Measurements from ENCODE around the gene KANSL1.

KANSL1 gene

GRCh38 chr17:46038414-46038813, 154.8 kb downstream of the KANSL1 start:
- Histone ChIP-seq H3K27ac (no peak overlapping the region), H3K4me3 (no peak overlapping the region)
- TF ChIP-seq CTCF (IDR thresholded peaks at IDR 0.05), result no peak
- no peak for DNase-seq (ENCODE audit: low spot score)

DNA sequence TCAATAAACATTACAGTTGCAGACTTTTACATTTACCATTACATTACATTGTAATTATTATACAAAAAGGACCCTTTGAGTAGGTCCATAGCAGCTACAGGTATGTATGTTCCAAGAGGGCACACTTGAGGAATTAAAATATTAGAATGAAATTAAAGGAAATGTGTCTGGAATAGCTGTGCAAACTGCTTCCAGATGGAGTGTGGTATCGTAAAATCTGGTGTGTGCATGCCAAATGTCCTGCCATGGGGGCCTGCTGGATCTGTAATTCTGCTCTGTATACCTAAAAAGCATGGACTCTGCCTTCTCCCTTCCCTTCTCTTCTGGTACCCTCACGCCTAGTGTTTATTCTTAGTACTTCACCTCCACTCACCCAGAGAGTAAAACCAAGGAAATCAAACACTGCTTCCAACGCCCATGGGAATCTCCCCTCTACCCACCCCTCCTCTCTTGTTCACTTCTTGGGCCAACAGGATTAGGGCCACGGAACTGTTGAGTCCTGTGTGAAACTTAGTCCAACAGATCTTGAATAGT, 155.4 kb downstream of the KANSL1 start:
- TF ChIP-seq CTCF (IDR thresholded peaks at IDR 0.05), result no peak
- no peak overlapping the region for H3K4me3 ChIP-seq
- no peak overlapping the region for H3K27ac ChIP-seq
- DNase-seq (ENCODE audit: low spot score), result no peak

GRCh38 chr17:46036491-46036890, 156.7 kb downstream of the KANSL1 start:
- no peak for DNase-seq (ENCODE audit: low spot score)
- Histone ChIP-seq H3K27ac (no peak overlapping the region), H3K4me3 (no peak overlapping the region)
- TF ChIP-seq CTCF (IDR thresholded peaks at IDR 0.05), result no peak

- Histone ChIP-seq H3K27ac (no peak overlapping the region), H3K4me3 (no peak overlapping the region)
- no peak for TF ChIP-seq CTCF (IDR thresholded peaks at IDR 0.05)
- DNase-seq (ENCODE audit: low spot score), result no peak
Observed at GRCh38 chr17:46035112-46035818, 158.0 kb downstream of the KANSL1 start.

GRCh38 chr17:46033392-46033791, 159.8 kb downstream of the KANSL1 start:
- Histone ChIP-seq H3K27ac (no peak overlapping the region), H3K4me3 (no peak overlapping the region)
- no peak for TF ChIP-seq CTCF (IDR thresholded peaks at IDR 0.05)
- no peak for DNase-seq (ENCODE audit: low spot score)

DNA sequence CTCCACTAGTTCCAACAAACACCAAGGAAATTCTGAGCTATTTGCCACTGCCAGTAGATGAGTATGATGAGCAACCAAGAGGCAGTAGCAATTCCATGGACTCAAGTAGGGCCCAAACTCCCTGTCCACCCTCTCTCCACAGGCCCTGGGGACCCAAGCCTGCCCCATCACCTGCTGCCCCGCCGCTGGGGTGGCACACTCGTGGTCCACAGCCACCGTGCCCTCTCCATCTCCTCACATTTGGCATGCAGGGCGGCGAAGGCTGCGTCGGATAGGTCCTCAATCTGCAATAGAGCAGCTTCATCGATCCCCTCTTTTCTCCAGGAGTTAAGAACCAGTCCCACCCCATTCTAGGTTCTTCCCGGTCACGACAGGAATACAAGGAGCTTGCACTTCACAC, 160.3 kb downstream of the KANSL1 start:
- Histone ChIP-seq H3K4me3 (no peak overlapping the region), H3K27ac (no peak overlapping the region)
- no peak for DNase-seq (ENCODE audit: low spot score)
- TF ChIP-seq CTCF (IDR thresholded peaks at IDR 0.05), result no peak

- Histone ChIP-seq H3K27ac (no peak overlapping the region), H3K4me3 (no peak overlapping the region)
- TF ChIP-seq CTCF (IDR thresholded peaks at IDR 0.05), result no peak
- DNase-seq (ENCODE audit: low spot score), result no peak
Observed at GRCh38 chr17:46031920-46032319, 161.3 kb downstream of the KANSL1 start.

Data from coronary artery (tissue), 2 donors.